ENCODE results near the gene LY86. TPM values are rescaled to one million over a fixed set of nuclear protein-coding genes. Genes with fewer than 3 reads are reported as not detected.

Gene LY86
- total and polyA plus RNA-seq, 10 of the 15 experiments (the other 5 are each of a cell fraction or from before 2014, with no cell fraction given) = 68.2 to 457 (median 128) TPM

- no peak for TF ChIP-seq SMAD1 (IDR thresholded peaks at IDR 0.05; ENCODE audit: low read depth, partially characterized antibody)
- TF ChIP-seq, protein P1, sequence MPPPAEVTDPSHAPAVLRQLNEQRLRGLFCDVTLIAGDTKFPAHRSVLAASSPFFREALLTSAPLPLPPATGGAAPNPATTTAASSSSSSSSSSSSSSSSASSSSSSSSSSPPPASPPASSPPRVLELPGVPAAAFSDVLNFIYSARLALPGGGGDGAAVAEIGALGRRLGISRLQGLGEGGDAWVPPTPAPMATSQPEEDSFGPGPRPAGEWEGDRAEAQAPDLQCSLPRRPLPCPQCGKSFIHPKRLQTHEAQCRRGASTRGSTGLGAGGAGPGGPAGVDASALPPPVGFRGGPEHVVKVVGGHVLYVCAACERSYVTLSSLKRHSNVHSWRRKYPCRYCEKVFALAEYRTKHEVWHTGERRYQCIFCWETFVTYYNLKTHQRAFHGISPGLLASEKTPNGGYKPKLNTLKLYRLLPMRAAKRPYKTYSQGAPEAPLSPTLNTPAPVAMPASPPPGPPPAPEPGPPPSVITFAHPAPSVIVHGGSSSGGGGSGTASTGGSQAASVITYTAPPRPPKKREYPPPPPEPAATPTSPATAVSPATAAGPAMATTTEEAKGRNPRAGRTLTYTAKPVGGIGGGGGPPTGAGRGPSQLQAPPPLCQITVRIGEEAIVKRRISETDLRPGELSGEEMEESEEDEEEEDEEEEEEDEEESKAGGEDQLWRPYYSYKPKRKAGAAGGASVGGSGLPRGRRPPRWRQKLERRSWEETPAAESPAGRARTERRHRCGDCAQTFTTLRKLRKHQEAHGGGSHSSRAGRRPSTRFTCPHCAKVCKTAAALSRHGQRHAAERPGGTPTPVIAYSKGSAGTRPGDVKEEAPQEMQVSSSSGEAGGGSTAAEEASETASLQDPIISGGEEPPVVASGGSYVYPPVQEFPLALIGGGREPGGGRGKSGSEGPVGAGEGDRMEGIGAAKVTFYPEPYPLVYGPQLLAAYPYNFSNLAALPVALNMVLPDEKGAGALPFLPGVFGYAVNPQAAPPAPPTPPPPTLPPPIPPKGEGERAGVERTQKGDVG (CRISPR knock-in tag; IDR thresholded peaks at IDR 0.05) = no peak
- no peak for TF ChIP-seq ZSCAN29 (IDR thresholded peaks at IDR 0.05)
- no peak for TF ChIP-seq BACH1 (IDR thresholded peaks at IDR 0.05; ENCODE audit: borderline replicate concordance)
- no peak for TF ChIP-seq PAX5 (IDR thresholded peaks at IDR 0.05; ENCODE audit: borderline replicate concordance, low read depth, low read length)
- TF ChIP-seq, protein P2, sequence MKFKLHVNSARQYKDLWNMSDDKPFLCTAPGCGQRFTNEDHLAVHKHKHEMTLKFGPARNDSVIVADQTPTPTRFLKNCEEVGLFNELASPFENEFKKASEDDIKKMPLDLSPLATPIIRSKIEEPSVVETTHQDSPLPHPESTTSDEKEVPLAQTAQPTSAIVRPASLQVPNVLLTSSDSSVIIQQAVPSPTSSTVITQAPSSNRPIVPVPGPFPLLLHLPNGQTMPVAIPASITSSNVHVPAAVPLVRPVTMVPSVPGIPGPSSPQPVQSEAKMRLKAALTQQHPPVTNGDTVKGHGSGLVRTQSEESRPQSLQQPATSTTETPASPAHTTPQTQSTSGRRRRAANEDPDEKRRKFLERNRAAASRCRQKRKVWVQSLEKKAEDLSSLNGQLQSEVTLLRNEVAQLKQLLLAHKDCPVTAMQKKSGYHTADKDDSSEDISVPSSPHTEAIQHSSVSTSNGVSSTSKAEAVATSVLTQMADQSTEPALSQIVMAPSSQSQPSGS (IDR thresholded peaks at IDR 0.05; ENCODE audit: low read length) = no peak
- TF ChIP-seq CEBPB (IDR thresholded peaks at IDR 0.05; ENCODE audit: borderline replicate concordance in 1 of 2, low read depth in 2 of 2, low read length in 2 of 2) = no peak
- TF ChIP-seq TARDBP (IDR thresholded peaks at IDR 0.05; ENCODE audit: borderline replicate concordance) = no peak
These were observed 23.5 kb upstream of the LY86 start (continued) for GRCh38 chr6:6565069-6565468.

GRCh38 chr6:6565488-6565887, 23.0 kb upstream of the LY86 start:
- Histone ChIP-seq H3K4me1 (ENCODE audit: control insufficient read depth, insufficient read depth, low read length) (peaks cover 3% of the 10 kb centered on the region; the same call in 1 of the 2 replicates), H3K27ac (ENCODE audit: control insufficient read depth, insufficient read depth) (no peak overlapping the region), H3K9me3 (replicated peaks; ENCODE audit: control insufficient read depth, insufficient read depth, low read length) (peaks cover 3% of the 10 kb centered on the region), H4K20me1 (ENCODE audit: control insufficient read depth, insufficient read depth) (no peaks in the 10 kb centered on the region), H3K36me3 (ENCODE audit: control insufficient read depth in 2 of 2, insufficient read depth in 2 of 2, low read length in 1 of 2) (peaks cover 3 to 12% of the 10 kb centered on the region in 2 experiments), H3K9ac (ENCODE audit: control insufficient read depth, insufficient read depth, low read length) (no peak overlapping the region), H3K4me3 (no peak overlapping the region), H3K4me2 (ENCODE audit: control insufficient read depth, insufficient read depth) (no peak overlapping the region), H3K79me2 (ENCODE audit: control insufficient read depth, insufficient read depth, low read length) (no peaks in the 10 kb centered on the region; the same call in 1 of the 2 replicates), H2AFZ (ENCODE audit: control insufficient read depth, low read depth, low read length) (no peak overlapping the region), H3K27me3 (replicated peaks in 1 of 2; ENCODE audit: control insufficient read depth in 2 of 2, insufficient read depth in 2 of 2, low read length in 1 of 2) (no peaks in the 10 kb centered on the region)
- in situ Hi-C loops (cut with MboI) (no loop called here), intact Hi-C loops (cut with micrococcal nuclease; ENCODE audit: unreplicated experiment) (no loop called here)
- ChIA-PET RAD21 (ENCODE audit: unreplicated experiment) (no interaction called here), SMC1A (ENCODE audit: uncharacterized antibody, unreplicated experiment) (no interaction called here), CTCF (interaction anchor here (2.8 kb wide), 1 partner anchor 11 kb away, joined by 6 read pairs; no protein-coding TSS in a partner anchor), POLR2A (interaction anchor here (0.6 kb wide), 1 partner anchor 81 kb away, joined by 3 read pairs; no protein-coding TSS in a partner anchor)
- BruUV-seq (replicated peaks) = no TSS peak
- FAIRE-seq (no peak), ATAC-seq (no peak), DNase-seq (ENCODE audit: low read depth, low spot score) (no peak)
- 94% methylated on average over 3 of the region's 3 CpGs for WGBS (ENCODE audit: insufficient coverage, insufficient replicate concordance, low lambda C conversion rate, missing lambda C conversion rate)
- no peak for TF ChIP-seq NKRF (conservative IDR thresholded peaks at IDR 0.05)
- TF ChIP-seq ZNF217 (IDR thresholded peaks at IDR 0.05) = no peak
- no peak for TF ChIP-seq RUNX3 (IDR thresholded peaks at IDR 0.05; ENCODE audit: low read length)
- no peak for TF ChIP-seq TCF3 (IDR thresholded peaks at IDR 0.05; ENCODE audit: borderline replicate concordance, insufficient read depth, low read depth, low read length)
- TF ChIP-seq POLR2A (IDR thresholded peaks at IDR 0.05; ENCODE audit: low read depth, low read length) = no peak
- TF ChIP-seq, protein P3, sequence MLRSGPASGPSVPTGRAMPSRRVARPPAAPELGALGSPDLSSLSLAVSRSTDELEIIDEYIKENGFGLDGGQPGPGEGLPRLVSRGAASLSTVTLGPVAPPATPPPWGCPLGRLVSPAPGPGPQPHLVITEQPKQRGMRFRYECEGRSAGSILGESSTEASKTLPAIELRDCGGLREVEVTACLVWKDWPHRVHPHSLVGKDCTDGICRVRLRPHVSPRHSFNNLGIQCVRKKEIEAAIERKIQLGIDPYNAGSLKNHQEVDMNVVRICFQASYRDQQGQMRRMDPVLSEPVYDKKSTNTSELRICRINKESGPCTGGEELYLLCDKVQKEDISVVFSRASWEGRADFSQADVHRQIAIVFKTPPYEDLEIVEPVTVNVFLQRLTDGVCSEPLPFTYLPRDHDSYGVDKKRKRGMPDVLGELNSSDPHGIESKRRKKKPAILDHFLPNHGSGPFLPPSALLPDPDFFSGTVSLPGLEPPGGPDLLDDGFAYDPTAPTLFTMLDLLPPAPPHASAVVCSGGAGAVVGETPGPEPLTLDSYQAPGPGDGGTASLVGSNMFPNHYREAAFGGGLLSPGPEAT (IDR thresholded peaks at IDR 0.05; ENCODE audit: low read depth) = no peak
- TF ChIP-seq MAX (IDR thresholded peaks at IDR 0.05; ENCODE audit: low read depth, low read length) = no peak

Measured in GM12878 (cell line).